VCaP (cell line): ENCODE data around the gene SH3TC1.

ENCODE experiments used
- H3K27ac ChIP-seq: fragments of 450-650 bp; 2 replicates; pipeline ENCODE4 v1.5.1; 2017
- CTCF ChIP-seq: fragments of 450-650 bp; conservative IDR thresholded peaks from 2 replicates; pipeline ENCODE4 v1.5.1; 2017; ENCODE audit warnings: mild to moderate bottlenecking, moderate library complexity

SH3TC1 gene

GRCh38 chr4:8250637-8251036 lies 51.5 kb downstream of the SH3TC1 start:
- H3K27ac ChIP-seq = no peak overlapping the region
- no peak for TF ChIP-seq CTCF

- H3K27ac ChIP-seq = no peak overlapping the region
- no peak for TF ChIP-seq CTCF
These were observed 52.2 kb downstream of the SH3TC1 start for GRCh38 chr4:8251110-8251883.

DNA sequence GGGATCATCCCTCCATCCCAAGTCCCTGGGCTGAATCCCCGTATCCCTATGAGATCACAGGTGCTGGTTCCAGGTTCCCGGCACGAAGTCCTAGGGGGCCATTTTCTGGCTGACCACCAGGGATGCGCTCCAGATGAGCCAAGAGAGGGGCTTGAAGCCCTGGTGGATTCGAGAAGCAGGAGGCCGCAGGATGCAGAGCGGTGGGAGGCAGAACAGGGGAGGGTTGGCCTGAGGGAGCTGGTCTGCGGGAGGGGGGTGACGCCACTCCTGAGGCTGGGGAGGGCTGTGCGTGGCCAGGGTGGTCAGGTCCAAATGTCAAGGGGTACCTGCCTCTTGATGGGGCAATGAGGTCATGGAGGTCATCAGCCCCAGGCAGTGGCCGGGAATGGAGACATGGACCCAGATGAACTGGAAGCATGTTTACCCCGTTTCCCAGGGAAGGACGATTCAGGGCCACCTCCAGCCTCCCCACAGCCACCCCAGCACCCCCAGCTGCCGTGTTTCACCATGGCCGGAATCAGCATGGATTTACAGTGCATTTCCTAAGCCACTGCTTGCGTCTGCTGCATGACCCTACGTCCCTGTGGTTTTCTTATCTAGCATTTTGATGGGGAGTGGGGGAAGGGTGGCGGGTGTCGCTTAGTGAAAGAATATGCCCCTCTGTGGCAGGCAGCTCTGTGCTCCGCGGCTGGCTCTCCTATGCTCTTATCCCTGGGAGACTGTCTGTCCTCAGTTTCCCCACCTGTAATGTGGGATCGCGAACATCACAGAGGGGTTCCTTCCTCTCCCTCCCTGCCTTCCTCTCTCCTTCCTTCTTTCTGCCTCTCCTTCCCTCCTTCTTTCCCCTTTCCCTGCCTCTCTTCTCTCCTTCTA lies 53.4 kb downstream of the SH3TC1 start:
- TF ChIP-seq CTCF = no peak
- no peak overlapping the region for H3K27ac ChIP-seq

GRCh38 chr4:8254076-8254475 lies 55.0 kb downstream of the SH3TC1 start:
- H3K27ac ChIP-seq = no peak overlapping the region
- no peak for TF ChIP-seq CTCF

GRCh38 chr4:8255698-8256441 lies 56.8 kb downstream of the SH3TC1 start:
- no peak overlapping the region for H3K27ac ChIP-seq
- TF ChIP-seq CTCF = no peak

DNA sequence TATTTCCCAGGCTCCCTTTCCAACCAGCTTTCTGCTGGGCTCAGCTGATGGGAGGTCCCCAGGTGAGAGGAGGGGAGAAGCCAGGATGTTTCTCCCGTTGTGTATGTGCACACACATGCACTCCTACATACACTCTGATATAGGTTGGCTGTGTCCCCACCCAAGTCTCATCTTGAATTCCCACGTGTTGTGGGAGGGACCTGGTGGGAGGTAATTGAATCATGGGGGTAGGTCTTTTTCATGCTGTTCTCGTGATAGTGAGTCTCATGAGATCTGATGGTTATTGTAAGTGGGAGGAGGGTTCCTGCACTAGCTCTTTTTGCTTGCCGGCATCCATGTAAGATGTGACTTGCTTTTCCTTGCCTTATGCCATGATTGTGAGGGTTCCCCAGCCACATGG lies 58.8 kb downstream of the SH3TC1 start:
- no peak overlapping the region for H3K27ac ChIP-seq
- no peak for TF ChIP-seq CTCF
